Stimulated activated CD4-positive, alpha-beta T cell treated with anti-CD3 and anti-CD28 coated beads, Interleukin-2, amount 100 ng/mL, for 24 hours (primary cell): ENCODE data around the gene TAF9B.
"Not testable (repeated sequence)": the region's sequence is repeated elsewhere in the genome, so short reads cannot be mapped to it uniquely, and the experiment has no call there.

ENCODE experiments used
- DNase-seq, 2 donors: peaks; one replicate each; pipeline ENCODE4 v3.0.0-alpha.2; 2020

The TAF9B gene

DNA sequence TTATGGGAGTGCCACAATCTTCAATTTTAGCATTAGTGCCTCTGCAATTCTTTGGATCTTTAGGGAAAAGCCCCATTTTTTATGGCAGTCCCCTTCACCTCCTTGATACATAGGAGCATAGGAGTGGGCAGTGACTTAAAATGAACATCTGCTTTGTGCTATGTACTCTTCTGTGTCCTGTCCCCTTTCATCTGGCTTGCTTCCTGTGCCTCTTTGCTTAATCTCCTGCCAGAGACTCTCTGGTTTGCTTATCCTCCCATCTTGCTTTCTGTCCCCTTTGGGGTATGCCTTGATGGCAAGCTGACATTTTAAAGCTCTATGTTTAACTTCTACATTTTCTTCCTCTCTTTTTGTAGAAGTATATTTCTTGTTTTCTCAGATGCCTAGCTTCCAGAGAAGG lies 23.1 kb downstream of the TAF9B start:
- no peak for DNase-seq

DNA sequence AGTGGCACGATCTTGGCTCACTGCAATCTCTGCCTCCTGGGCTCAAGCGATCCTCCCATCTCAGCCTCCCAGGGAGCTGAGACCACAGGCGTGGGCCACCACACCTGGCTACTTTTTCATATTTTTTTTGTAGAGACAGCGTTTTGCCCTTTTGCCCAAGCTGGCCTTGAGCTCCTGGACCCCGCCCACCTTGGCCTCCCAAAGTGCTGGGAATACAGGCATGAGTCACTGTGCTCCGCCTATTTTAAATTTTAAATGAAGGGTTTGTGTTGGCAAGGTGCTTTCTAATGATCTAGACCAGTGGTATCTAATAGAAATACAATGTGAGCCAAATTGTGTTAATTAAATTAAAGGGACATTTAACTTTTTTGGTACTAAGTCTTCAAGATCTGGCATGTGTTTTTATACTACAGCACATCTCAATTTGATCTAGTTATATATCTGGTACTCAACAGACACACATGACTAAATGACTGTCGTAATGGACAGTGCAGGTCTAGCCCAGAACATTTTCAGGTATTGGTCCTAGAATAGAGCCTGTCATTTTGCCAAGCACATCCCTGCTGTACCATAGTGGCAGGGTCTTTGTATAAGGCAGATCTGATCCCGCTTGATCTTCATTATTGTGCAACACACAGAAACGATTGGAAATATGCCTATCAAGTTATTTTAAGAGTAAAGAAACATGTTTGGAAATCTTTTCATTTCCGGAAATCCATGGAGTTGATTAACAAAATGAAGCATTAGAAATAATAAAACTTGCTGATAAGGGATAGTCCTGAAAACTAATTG lies 28.1 kb downstream of the TAF9B start:
- no peak for DNase-seq

DNA sequence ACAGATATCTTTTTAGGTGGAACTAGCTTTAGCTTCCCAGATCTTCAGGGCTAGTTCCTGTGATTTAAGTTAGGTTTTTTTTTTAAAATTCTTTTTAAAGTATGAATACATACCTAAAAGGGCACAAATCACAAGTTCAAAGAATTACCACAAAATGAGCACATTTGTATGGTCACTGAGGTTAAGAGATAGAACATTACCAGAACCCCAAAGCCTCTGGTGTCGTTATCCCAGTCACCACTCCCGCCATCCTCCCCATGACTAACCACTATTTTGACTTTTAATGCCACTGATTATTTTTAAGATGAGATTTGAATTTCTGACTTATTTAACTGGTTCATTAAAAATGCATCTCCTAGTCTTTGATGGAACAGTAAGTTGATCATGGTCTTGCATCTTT lies 30.0 kb downstream of the TAF9B start:
- no peak for DNase-seq

DNA sequence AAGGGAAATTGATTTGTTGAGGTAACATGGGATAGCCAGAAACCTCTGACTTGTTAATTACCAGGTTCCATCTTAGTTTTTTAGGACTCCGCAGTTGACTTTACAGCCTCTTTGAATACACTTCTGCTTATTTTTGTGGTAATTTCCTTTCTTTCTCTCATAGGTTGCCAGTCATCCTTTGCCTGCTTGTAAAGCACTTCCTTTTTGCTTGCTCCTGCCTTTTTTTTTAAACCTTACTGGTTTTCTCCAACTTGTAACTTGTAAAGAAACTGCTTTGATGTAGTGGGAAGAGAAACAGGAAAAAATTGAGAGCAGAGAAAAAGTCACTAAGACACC lies 32.8 kb downstream of the TAF9B start:
- no peak for DNase-seq

DNA sequence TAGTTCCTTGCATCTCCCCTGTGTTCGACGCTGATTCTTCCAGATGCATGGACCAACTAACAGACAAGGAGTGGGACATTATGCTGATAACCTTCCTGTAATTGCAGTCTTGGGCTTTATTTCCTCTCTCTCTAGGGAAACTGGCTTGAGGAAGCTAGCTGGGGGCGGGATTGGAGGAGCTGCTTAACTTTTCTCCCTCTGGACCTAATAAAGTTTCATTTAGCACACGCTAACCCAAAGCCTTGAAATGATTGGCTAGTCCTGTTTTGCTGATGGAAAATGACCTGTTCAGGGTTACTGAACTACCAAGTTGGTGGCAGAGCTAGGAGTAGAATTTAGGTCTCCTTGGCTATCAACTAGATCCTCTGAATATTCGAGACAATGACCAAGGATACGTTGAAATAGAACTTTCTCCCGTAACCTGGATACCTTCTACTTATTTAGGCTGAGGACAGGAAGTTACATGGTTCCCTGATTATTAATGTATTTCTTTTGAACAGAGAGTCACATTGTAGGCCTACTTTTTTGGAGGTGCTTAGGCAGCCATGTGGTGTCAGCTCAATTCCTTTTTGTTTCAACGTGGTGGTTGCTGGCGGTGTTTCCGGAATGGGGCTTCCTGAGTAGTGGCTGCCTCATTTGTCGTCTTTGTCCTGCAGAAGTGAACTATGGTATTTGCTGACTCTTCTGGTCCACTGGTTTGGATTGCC lies 33.4 kb downstream of the TAF9B start:
- DNase-seq: peak in 1 of 2 donors; percentile 22

DNA sequence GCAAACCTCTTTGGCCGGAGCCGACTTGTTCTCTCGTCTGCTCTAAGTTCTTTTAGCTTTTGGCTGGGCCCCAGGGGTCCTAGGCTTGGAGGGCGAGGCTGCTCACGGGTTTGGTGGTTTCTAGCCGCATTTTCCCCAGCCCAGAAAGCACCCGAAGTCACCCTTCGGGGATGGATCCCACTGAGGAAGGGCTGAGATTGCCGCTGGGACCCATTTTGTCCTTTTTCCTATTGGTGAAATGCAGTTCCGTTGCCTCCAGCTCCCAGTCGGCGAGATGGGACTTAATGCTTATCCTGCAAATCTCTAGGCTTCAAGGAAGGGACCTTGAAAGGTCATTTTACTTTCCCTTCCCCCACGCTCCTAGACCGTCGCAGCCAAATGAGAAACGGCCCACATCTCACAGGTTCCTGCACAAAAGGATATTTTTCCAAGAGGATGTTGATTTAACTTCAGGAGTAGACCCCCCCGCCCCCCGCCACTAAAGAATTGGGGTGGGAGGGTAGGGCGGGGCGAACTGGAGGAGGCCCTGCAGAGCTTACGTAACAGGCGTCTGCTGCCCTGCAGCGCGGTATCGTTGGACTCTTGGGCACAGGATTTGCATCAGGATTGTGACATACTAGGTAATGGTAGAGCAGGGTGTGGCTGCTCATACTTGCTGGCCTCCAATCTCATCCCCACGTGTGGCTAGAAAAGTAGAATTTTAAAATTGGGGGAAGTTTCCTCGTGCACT lies 34.8 kb downstream of the TAF9B start:
- DNase-seq: peak; percentile 31 to 37

DNA sequence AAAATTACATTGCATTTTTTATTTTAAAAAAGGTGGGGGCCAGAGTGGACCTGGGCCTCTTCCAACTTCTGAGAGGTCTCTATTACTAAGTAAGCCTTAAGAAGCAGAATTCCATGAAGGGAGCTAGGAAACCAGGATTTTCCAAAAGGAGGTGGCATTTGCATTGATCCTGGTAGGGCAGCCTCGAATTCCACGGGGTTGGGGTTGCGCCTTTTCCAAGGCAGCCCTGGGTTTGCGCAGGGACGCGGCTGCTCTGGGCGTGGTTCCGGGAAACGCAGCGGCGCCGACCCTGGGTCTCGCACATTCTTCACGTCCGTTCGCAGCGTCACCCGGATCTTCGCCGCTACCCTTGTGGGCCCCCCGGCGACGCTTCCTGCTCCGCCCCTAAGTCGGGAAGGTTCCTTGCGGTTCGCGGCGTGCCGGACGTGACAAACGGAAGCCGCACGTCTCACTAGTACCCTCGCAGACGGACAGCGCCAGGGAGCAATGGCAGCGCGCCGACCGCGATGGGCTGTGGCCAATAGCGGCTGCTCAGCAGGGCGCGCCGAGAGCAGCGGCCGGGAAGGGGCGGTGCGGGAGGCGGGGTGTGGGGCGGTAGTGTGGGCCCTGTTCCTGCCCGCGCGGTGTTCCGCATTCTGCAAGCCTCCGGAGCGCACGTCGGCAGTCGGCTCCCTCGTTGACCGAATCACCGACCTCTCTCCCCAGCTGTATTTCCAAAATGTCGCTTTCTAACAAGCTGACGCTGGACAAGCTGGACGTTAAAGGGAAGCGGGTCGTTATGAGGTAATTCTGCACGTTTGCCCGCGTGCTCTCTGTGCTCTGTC lies 35.6 kb downstream of the TAF9B start, which contains the start of gene PGK1:
TSS of gene PGK1 (plus strand) at position 626 of the 824 bp plus-strand sequence. CDS start at position 719, 93 bp downstream.
- DNase-seq: peak; percentile 89 to 90

GRCh38 chrX:78103001-78103622 lies 36.3 kb downstream of the TAF9B start:
- no peak for DNase-seq

DNA sequence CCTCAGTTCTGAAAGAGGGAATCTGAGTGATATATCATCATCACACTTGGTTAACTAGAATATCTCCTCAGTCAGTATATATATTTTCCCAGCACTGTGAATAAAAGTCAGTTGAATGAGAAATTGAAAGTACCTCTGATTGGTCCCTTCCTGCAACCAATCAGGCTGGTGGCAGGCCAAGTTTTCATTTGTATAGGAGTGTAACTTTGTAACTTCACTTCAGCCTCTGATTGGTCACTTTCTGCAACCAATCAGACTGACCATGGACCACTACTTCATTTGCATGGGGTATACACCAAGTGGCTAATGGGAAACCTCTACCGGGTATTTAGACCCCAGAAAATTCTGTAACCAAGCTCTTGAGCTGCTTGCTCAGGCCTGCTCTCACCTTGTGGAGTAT lies 37.4 kb downstream of the TAF9B start:
- DNase-seq: no peak

DNA sequence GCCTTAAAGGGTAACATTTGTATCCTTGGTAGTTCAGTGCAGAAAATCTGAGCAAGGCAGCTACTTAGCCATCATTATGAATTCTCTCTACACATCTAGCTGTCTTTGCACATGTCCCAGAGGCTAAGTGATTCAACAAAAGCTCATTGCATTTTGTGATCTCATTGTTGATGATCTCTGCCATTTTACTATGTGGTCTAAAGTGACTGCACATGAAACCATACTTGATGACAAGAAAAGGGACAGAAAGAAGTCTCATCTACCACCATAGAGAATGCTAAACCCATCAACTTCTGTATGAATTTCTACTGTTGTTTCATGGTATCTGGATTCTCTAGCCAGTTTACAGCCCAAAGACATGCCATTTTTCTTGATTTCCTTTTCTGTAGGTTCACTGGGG lies 41.3 kb downstream of the TAF9B start:
- DNase-seq: no peak

DNA sequence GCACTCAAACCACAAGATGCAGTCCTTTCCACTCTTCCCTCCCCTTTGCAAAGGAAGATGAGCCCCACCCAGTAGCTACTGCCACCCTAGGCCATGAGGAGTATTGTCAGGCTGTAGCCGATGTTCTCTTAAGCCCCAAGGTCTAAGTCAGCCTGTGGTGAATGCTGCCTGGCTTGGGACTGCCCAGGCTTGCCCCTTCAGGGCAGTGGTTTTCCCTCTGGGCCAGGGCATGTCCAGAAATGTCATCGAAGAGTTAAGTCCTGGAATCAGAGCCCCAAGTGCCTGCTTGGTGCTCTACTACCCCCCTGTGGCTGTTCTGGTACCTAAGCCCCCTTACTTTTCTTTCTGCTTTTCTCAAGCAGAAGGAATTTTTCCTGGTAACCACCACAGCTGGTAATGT lies 47.2 kb downstream of the TAF9B start:
- peak in 1 of 2 donors; percentile 7 for DNase-seq

GRCh38 chrX:78081413-78081812 lies 58.0 kb downstream of the TAF9B start:
- not testable (repeated sequence) for DNase-seq
